Activated T-cell treated with anti-CD3 and anti-CD28 coated beads, Interleukin-2, amount 50 U/mL, for 24 hours (primary cell): ENCODE data around the gene CFAP43.

Experiments
- DNase-seq: peaks from one replicate; pipeline ENCODE4 v3.0.0-alpha.2; 2020
- H3K27ac Mint-ChIP-seq: 2 replicates; pipeline ENCODE4 v1.8.0; 2020; ENCODE audit warnings: mild to moderate bottlenecking, mixed read lengths
- H3K27me3 Mint-ChIP-seq: 2 replicates; pipeline ENCODE4 v1.8.0; 2020; ENCODE audit warnings: mixed read lengths
- H3K36me3 Mint-ChIP-seq: 2 replicates; pipeline ENCODE4 v1.8.0; 2020; ENCODE audit warnings: low read depth, mixed read lengths
- H3K4me1 Mint-ChIP-seq: 2 replicates; pipeline ENCODE4 v1.8.0; 2020; ENCODE audit warnings: low read depth, mixed read lengths
- H3K4me3 Mint-ChIP-seq: 2 replicates; pipeline ENCODE4 v1.8.0; 2020; ENCODE audit warnings: mild to moderate bottlenecking, moderate library complexity, mixed read lengths
- H3K9me3 Mint-ChIP-seq: 2 replicates; pipeline ENCODE4 v1.8.0; 2020; ENCODE audit warnings: mixed read lengths

The CFAP43 gene

GRCh38 chr10:104120903-104121484 lies 111.2 kb downstream of the CFAP43 start:
- H3K27me3 Mint-ChIP-seq: no peaks in the 10 kb centered on the region
- no peaks in the 10 kb centered on the region for H3K9me3 Mint-ChIP-seq
- H3K4me3 Mint-ChIP-seq: peak overlapping the region; percentile 92
- DNase-seq: peak; percentile 76
- H3K36me3 Mint-ChIP-seq: peaks cover 32% of the 10 kb centered on the region
- peaks cover 54% of the 10 kb centered on the region for H3K4me1 Mint-ChIP-seq
- H3K27ac Mint-ChIP-seq: peak overlapping the region; percentile 99

DNA sequence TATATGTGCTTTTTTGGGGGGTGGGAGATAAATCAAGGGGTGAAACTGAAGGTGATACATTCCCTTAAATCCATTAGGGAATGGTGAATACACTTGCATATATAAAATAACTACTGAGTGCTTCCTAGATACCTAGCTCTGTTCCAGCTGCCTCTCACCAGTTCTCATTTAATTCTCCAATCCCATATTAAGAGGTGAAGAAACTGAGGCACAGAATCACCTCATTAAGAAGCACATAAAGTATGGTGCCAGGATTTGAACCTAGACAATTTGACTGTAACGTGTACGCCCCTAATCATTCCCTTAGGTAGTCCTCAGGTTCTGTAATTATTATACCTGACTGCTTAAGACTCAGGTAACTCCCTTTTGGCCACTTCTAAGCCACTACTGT lies 111.7 kb downstream of the CFAP43 start:
- H3K4me1 Mint-ChIP-seq: peaks cover 54% of the 10 kb centered on the region
- no peak for DNase-seq
- peak overlapping the region; percentile 92 for H3K4me3 Mint-ChIP-seq
- H3K27ac Mint-ChIP-seq: peak overlapping the region; percentile 99
- H3K27me3 Mint-ChIP-seq: no peaks in the 10 kb centered on the region
- H3K9me3 Mint-ChIP-seq: no peaks in the 10 kb centered on the region
- peaks cover 28% of the 10 kb centered on the region for H3K36me3 Mint-ChIP-seq

DNA sequence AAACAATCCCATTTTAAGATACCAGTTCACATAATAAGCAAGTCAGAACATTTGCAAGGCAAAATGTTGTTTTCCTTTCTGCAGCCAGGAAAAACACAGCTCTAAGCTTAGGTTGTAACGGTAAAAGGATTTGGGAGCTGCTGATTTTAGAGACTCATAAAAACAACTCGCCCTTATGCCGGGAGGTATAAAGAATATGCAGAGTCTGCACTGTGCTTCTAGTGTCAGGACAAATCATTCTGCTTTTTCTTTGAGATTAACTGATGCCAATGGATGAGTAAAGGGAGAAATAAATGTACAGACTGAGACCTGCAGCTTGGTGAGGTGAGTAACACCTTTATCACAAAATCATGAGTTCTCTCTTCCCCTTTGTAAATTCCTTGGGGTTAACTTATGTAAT lies 112.2 kb downstream of the CFAP43 start:
- peaks cover 24% of the 10 kb centered on the region for H3K36me3 Mint-ChIP-seq
- no peaks in the 10 kb centered on the region for H3K27me3 Mint-ChIP-seq
- H3K4me3 Mint-ChIP-seq: no peak overlapping the region
- H3K9me3 Mint-ChIP-seq: no peaks in the 10 kb centered on the region
- H3K4me1 Mint-ChIP-seq: peaks cover 51% of the 10 kb centered on the region
- DNase-seq: no peak
- peak overlapping the region; percentile 45 for H3K27ac Mint-ChIP-seq

DNA sequence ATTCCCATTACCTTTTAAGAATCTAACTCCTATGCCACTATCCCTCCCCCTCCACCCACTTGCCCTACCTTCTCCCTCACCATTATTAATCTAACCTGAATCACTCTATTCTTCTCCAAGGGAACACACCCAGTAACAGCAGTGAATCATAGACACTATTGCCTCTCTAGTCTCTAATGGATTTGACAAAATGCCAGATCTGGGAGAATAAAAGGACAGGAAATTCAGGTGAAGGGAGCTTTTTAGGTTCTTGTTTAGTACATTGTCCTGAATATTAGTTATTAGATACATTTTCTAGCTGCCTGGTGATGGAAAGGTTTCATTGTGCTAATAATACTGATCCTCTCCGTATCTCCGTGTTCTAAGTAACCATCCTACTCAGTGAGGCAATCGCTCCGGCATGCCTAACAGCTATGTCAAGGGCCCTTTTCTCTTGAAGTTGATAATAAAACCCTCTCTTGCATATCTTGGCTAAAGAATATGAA lies 114.3 kb downstream of the CFAP43 start:
- Mint-ChIP-seq H3K36me3 (peaks cover 10% of the 10 kb centered on the region), H3K27me3 (no peaks in the 10 kb centered on the region), H3K4me3 (no peak overlapping the region), H3K27ac (no peak overlapping the region), H3K9me3 (no peaks in the 10 kb centered on the region), H3K4me1 (peaks cover 39% of the 10 kb centered on the region)
- no peak for DNase-seq

DNA sequence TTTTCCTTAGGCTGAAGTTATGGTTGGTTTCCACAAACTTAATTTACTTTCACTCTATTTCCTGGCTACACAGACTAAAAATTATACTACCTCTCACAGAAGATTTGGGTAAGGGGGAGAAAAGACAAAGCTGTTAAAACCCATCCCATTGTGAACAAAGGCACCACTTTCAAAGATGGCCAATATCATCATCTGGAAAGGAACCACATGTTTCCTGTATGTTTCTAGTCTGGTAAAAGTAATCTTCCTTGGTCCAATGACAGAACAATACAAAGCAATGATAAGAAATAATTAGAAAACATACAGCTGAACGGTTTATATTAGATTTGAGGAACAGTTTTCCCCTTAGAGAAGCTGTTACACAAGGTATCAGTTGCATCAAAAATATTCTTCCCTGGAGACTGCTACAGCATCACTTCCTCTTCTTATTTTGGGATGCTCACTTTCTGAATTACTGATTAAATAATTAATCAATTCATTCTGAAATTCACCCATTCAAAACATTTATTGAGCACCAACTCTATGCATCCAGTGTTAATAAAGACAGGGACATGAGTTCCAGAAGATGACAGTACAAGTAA lies 118.7 kb downstream of the CFAP43 start:
- DNase-seq: no peak
- H3K36me3 Mint-ChIP-seq: no peaks in the 10 kb centered on the region
- no peak overlapping the region for H3K4me3 Mint-ChIP-seq
- H3K27me3 Mint-ChIP-seq: peaks cover 4% of the 10 kb centered on the region
- peaks cover 30% of the 10 kb centered on the region for H3K4me1 Mint-ChIP-seq
- H3K27ac Mint-ChIP-seq: no peak overlapping the region
- H3K9me3 Mint-ChIP-seq: no peaks in the 10 kb centered on the region

DNA sequence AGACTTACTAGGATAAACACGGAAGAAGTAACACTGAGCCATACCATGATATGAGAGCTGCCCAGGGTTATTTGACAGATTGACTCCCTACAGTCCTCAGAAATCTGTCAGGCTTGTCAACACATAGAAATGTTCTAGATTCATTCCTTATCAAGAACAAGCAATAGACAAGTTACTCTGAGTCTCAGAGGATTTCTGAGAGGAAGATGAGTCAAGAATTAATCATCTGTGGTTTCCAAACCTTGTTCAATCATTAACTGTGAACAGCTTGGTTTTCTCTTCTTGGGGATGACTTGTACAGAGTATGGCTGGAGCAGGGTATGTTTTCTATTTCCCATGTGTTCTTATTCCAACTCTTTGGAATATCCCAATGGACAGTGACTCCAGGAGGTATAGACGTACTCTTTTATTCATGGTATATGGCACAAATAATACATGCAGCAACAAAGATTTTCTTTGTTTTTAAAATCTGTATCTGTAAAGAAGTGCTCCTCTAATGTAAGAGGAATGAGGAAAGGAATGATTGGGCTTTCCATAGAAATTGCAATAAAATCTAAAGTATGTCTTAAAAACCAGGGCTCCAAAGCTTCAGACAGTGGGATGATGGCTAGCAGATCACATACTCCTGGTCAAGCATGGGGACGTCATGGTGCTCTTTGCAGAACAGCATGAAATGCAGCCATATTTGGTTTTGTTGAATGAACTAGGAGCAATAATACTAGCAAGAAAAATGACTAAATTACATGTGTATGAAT lies 122.1 kb downstream of the CFAP43 start:
- no peak for DNase-seq
- Mint-ChIP-seq H3K36me3 (no peaks in the 10 kb centered on the region), H3K4me3 (no peak overlapping the region), H3K27ac (no peak overlapping the region), H3K9me3 (no peaks in the 10 kb centered on the region), H3K27me3 (peaks cover 4% of the 10 kb centered on the region), H3K4me1 (peaks cover 12% of the 10 kb centered on the region)

DNA sequence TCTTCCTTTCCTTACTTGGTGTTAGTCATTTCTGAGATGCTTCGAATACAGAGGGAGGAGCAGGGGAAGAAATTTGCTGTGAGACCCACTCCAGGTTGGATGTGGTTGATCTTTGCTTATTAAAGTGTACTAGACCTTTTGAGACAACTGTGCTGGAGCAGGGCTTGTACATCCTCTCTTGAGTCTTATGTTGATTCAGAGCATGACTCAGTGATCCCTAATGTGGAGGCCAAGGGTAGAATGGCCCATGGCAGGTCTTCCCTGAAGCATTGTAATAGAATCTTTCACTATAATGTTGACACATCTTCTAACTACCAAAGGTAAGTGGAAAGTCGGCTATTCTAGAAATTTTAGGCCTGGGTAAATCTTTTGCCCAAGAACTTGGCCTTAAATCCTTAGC lies 127.2 kb downstream of the CFAP43 start:
- peaks cover 16% of the 10 kb centered on the region for H3K4me1 Mint-ChIP-seq
- H3K27ac Mint-ChIP-seq: no peak overlapping the region
- H3K4me3 Mint-ChIP-seq: no peak overlapping the region
- no peaks in the 10 kb centered on the region for H3K27me3 Mint-ChIP-seq
- no peaks in the 10 kb centered on the region for H3K9me3 Mint-ChIP-seq
- no peak for DNase-seq
- no peaks in the 10 kb centered on the region for H3K36me3 Mint-ChIP-seq

- DNase-seq: no peak
These were observed 127.7 kb downstream of the CFAP43 start for GRCh38 chr10:104104418-104104817.

GRCh38 chr10:104103956-104104355 lies 128.2 kb downstream of the CFAP43 start:
- no peaks in the 10 kb centered on the region for H3K9me3 Mint-ChIP-seq
- peaks cover 9% of the 10 kb centered on the region for H3K4me1 Mint-ChIP-seq
- no peaks in the 10 kb centered on the region for H3K27me3 Mint-ChIP-seq
- H3K27ac Mint-ChIP-seq: no peak overlapping the region
- no peak overlapping the region for H3K4me3 Mint-ChIP-seq
- no peaks in the 10 kb centered on the region for H3K36me3 Mint-ChIP-seq
- no peak for DNase-seq

More at GRCh38 chr10:104104418-104104817, 127.7 kb downstream of the CFAP43 start:
- Mint-ChIP-seq H3K4me1 (peaks cover 11% of the 10 kb centered on the region), H3K36me3 (no peaks in the 10 kb centered on the region), H3K4me3 (no peak overlapping the region), H3K9me3 (no peaks in the 10 kb centered on the region), H3K27ac (no peak overlapping the region), H3K27me3 (no peaks in the 10 kb centered on the region)

DNA sequence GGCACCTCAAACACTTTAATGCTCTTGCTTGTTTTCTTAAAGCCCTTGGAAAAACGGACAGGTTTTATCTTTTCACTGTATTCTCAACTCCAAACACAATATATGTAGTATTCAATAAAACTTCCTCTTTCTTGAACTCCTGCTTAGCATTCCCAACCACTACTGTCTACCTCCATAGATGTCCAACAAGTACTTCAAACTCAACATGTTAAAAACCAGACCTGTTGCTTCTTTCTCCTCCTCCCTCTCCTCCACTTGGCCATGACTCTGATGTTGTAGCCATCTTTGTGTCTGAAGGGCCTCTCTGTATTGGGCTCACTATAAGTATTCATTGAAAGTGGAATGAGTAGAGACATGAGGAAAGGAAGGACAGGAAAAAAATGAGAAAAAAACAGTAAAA lies 130.3 kb downstream of the CFAP43 start:
- DNase-seq: no peak
- Mint-ChIP-seq H3K27ac (no peak overlapping the region), H3K9me3 (peaks cover 2% of the 10 kb centered on the region), H3K4me1 (peaks cover 9% of the 10 kb centered on the region), H3K27me3 (no peaks in the 10 kb centered on the region), H3K36me3 (no peaks in the 10 kb centered on the region), H3K4me3 (no peak overlapping the region)

DNA sequence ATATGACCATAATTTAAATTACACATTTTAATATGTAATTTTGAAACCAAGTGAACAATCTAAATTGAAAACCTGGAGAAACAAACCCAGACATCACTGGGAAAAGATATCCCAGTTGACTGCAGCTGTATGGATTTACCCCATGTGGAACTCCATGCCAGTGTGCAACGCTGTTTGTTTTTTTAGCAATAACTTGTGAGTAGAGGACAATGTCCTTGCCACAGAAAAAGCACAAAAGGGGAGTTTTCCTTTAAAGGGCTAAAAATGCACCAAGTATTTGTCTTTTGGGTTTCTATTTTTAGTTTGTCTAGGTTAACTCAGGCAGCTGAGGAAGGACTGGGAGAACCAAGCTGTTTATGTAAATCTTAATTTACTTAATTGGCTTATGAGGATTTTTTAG lies 131.4 kb downstream of the CFAP43 start:
- Mint-ChIP-seq H3K27ac (no peak overlapping the region), H3K27me3 (no peaks in the 10 kb centered on the region), H3K9me3 (peaks cover 2% of the 10 kb centered on the region), H3K4me1 (peaks cover 9% of the 10 kb centered on the region), H3K4me3 (no peak overlapping the region), H3K36me3 (no peaks in the 10 kb centered on the region)
- no peak for DNase-seq

DNA sequence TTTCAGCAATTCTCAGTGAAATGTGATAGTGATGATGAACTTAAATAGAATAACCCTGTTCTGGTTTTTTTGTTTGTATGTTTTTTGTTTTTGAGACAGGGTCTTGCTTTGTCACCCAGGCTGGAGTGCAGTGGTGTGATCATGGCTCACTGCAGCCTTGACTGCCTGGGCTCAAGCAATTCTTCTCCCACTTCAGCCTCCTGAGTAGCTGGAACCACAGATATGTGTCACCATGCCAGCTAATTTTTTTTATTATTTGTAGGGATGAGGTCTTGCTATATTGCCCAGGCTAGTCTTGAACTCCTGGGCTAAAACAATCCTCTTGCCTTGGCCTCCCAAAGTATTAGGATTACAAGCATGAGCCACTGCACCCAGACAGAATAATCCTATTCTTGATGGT lies 132.2 kb downstream of the CFAP43 start:
- Mint-ChIP-seq H3K4me1 (peaks cover 8% of the 10 kb centered on the region), H3K36me3 (no peaks in the 10 kb centered on the region), H3K27ac (no peak overlapping the region), H3K27me3 (no peaks in the 10 kb centered on the region), H3K9me3 (peaks cover 2% of the 10 kb centered on the region), H3K4me3 (no peak overlapping the region)
- DNase-seq: no peak

GRCh38 chr10:104099269-104099668 lies 132.9 kb downstream of the CFAP43 start:
- peaks cover 5% of the 10 kb centered on the region for H3K9me3 Mint-ChIP-seq
- H3K4me1 Mint-ChIP-seq: peaks cover 4% of the 10 kb centered on the region
- H3K27me3 Mint-ChIP-seq: no peaks in the 10 kb centered on the region
- no peak for DNase-seq
- H3K36me3 Mint-ChIP-seq: no peaks in the 10 kb centered on the region
- H3K27ac Mint-ChIP-seq: no peak overlapping the region
- no peak overlapping the region for H3K4me3 Mint-ChIP-seq

DNA sequence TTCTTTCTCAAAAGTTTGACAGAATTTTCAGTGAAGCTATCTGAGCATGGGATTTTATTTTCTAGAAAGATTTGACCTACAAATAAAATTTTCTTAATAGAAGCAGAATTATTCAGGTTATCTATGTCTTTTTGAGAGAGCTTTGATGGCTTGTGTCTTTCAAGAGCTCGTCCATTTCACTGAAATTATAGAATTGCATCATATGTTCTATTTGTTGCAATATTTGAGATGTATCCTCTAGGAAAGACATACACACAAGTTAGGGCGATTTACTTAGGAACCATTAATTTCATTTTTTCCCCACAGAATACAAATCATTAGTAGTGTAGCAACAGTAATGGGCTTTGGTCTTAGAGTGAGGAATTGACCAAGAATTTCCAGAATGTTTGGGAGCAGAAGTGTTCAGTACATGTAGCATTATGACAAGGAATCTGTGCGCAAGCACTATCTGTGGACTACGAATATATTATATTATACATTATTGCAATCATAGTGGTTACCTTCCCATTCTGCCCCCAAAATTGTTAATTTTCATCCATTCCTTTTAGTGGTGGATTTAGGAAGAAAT lies 133.7 kb downstream of the CFAP43 start:
- Mint-ChIP-seq H3K27me3 (no peaks in the 10 kb centered on the region), H3K4me3 (no peak overlapping the region), H3K36me3 (no peaks in the 10 kb centered on the region), H3K9me3 (peaks cover 10% of the 10 kb centered on the region), H3K27ac (no peak overlapping the region), H3K4me1 (peaks cover 11% of the 10 kb centered on the region)
- DNase-seq: no peak

DNA sequence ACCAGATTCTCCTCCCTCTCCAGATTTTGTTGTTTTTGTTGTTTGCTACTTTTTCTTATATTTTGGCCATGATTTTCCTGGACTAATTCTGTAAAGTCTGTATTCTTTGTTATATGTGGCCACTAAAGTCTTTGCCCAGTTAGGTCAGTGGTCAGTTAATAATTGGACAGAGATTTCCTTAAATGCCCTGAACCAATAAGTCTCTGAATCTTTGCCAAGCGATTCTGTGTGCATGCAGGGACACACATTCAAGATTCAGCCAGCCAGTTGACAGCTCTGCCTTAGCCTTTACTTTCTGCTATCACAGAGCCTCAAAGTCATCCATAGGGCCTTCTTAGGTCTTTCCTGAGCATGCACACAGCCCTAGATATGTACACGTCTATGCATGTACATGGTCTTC lies 135.5 kb downstream of the CFAP43 start:
- DNase-seq: no peak
- no peak overlapping the region for H3K27ac Mint-ChIP-seq

More for the DNA sequence above, 135.5 kb downstream of the CFAP43 start:
- Mint-ChIP-seq H3K27me3 (no peaks in the 10 kb centered on the region), H3K9me3 (peaks cover 13% of the 10 kb centered on the region), H3K36me3 (no peaks in the 10 kb centered on the region), H3K4me1 (peaks cover 14% of the 10 kb centered on the region), H3K4me3 (no peak overlapping the region)
